Natural killer cell (primary cell): Measurements from ENCODE around the gene GJA1. TPM values are rescaled to one million over a fixed set of nuclear protein-coding genes. Genes with fewer than 3 reads are reported as not detected.
"Not testable (repeated sequence)": the region's sequence is repeated elsewhere in the genome, so short reads cannot be mapped to it uniquely, and the experiment has no call there.

ENCODE experiments used
- ATAC-seq, 3 donors: fragments of 150-1000 bp in 2 of 3; fragments of 200-7000 bp in 1 of 3; cut with Tn5 transposase; 1 replicate in 1 of 3; 2 replicates in 2 of 3; pipeline ENCODE4 v1.10.0; 2021; ENCODE audit warnings: mild to moderate bottlenecking in 2 of 3, moderate library complexity in 2 of 3
- DNase-seq, 2 donors: peaks; one replicate each; pipeline versions ENCODE4 v3.0.0 to v3.0.0-alpha.2; 2013 to 2021; ENCODE audit warnings: mixed read lengths in 1 of 2
- H3K27ac ChIP-seq: one replicate; pipeline ENCODE4 v1.5.1; 2013; ENCODE audit warnings: mild to moderate bottlenecking, low read length
- H3K27me3 ChIP-seq: one replicate; pipeline ENCODE4 v1.6.1; 2013; ENCODE audit warnings: low read length; ENCODE audit not compliant: control insufficient read depth, insufficient read depth
- H3K36me3 ChIP-seq: one replicate; pipeline ENCODE4 v1.6.1; 2013; ENCODE audit warnings: low read length; ENCODE audit not compliant: control insufficient read depth, insufficient read depth
- H3K4me1 ChIP-seq: one replicate; pipeline ENCODE4 v1.6.1; 2013; ENCODE audit warnings: low read length; ENCODE audit not compliant: control insufficient read depth, insufficient read depth
- H3K4me3 ChIP-seq: one replicate; pipeline ENCODE4 v1.5.1; 2013; ENCODE audit warnings: low read length
- H3K9me3 ChIP-seq: one replicate; pipeline ENCODE4 v1.6.1; 2013; ENCODE audit warnings: low read length; ENCODE audit not compliant: control insufficient read depth, insufficient read depth
- H3K27ac Mint-ChIP-seq, 2 donors: one replicate each; pipeline ENCODE4 v1.8.0; 2022; ENCODE audit warnings: mild to moderate bottlenecking in 2 of 2, mixed read lengths in 2 of 2, moderate library complexity in 1 of 2
- H3K27me3 Mint-ChIP-seq, 2 donors: one replicate each; pipeline ENCODE4 v1.8.0; 2022; ENCODE audit warnings: low read depth in 2 of 2, mixed read lengths in 2 of 2
- H3K36me3 Mint-ChIP-seq: one replicate; pipeline ENCODE4 v1.8.0; 2022; ENCODE audit warnings: mixed read lengths
- H3K4me1 Mint-ChIP-seq, 2 donors: one replicate each; pipeline ENCODE4 v1.8.0; 2022; ENCODE audit warnings: mixed read lengths in 2 of 2
- H3K4me3 Mint-ChIP-seq: one replicate; pipeline ENCODE4 v1.8.0; 2022; ENCODE audit warnings: mild to moderate bottlenecking, moderate library complexity, mixed read lengths
- H3K9me3 Mint-ChIP-seq, 2 donors: one replicate each; pipeline ENCODE4 v1.8.0; 2022; ENCODE audit warnings: mixed read lengths in 2 of 2
- CTCF ChIP-seq: fragments of 200-600 bp; IDR thresholded peaks from one replicate; pipeline ENCODE4 v1.8.0; 2022; ENCODE audit warnings: antibody characterized with exemption
- WGBS: methylation state at CpG from one replicate; pipeline ENCODE4 v1.1.7; 2013; ENCODE audit warnings: missing lambda C conversion rate; ENCODE audit not compliant: insufficient coverage; 5-methylcytosine and 5-hydroxymethylcytosine counted together
- intact Hi-C: fragments of 100-400 bp; cut with micrococcal nuclease; formaldehyde crosslinking; loops from one replicate; pipeline ENCODE4 v1.14.2; 2022
- total RNA-seq, 4 donors: library from RNA; stranded (reverse); fragments of 120-200 nt in 1 of 4; gene quantifications; one replicate each; pipeline versions ENCODE4 v1.2.3 to v1.2.4, GENCODE V29; 2013 to 2022

GJA1 gene
- total RNA-seq, 3 donors from 2014 or later (not counting 1 experiment from before 2014, with no cell fraction given), result not detected

- Histone ChIP-seq H3K4me3 (no peak overlapping the region), H3K27me3 (no peaks in the 10 kb centered on the region), H3K36me3 (no peaks in the 10 kb centered on the region), H3K9me3 (no peaks in the 10 kb centered on the region), H3K27ac (no peak overlapping the region), H3K4me1 (no peaks in the 10 kb centered on the region)
- Mint-ChIP-seq H3K4me3 (no peak overlapping the region), H3K36me3 (no peaks in the 10 kb centered on the region), H3K27ac (no peak overlapping the region), H3K4me1 (no peaks in the 10 kb centered on the region), H3K9me3 (no peaks in the 10 kb centered on the region), H3K27me3 (peaks cover 5 to 12% of the 10 kb centered on the region in 2 donors)
- ATAC-seq (no peak), DNase-seq (no peak)
- intact Hi-C loops, result no loop called here
- WGBS, result 74% methylated on average over 3 of the region's 3 CpGs
- TF ChIP-seq CTCF, result no peak
Measured at GRCh38 chr6:121443971-121444541, 8.6 kb downstream of the GJA1 start.

- H3K36me3 Mint-ChIP-seq, H3K4me3 Mint-ChIP-seq, DNase-seq, H3K9me3 Mint-ChIP-seq, H3K27ac Mint-ChIP-seq, H3K27me3 Mint-ChIP-seq, H3K36me3 ChIP-seq, H3K4me1 ChIP-seq, H3K4me3 ChIP-seq, H3K27ac ChIP-seq, H3K27me3 ChIP-seq, H3K9me3 ChIP-seq, intact Hi-C loops, ATAC-seq, H3K4me1 Mint-ChIP-seq: not testable (repeated sequence)
- WGBS, result 90% methylated on average over 7 of the region's 7 CpGs
Measured at GRCh38 chr6:121446705-121447104, 11.3 kb downstream of the GJA1 start.

GRCh38 chr6:121447746-121448145 is 12.3 kb downstream of the GJA1 start:
- H3K9me3 Mint-ChIP-seq, H3K27ac Mint-ChIP-seq, H3K27me3 Mint-ChIP-seq, H3K4me1 Mint-ChIP-seq, H3K9me3 ChIP-seq, H3K4me3 Mint-ChIP-seq, H3K36me3 ChIP-seq, H3K4me1 ChIP-seq, H3K36me3 Mint-ChIP-seq, H3K27me3 ChIP-seq, ATAC-seq, intact Hi-C loops, H3K4me3 ChIP-seq, DNase-seq, H3K27ac ChIP-seq: not testable (repeated sequence)
- WGBS, result 87% methylated on average over 6 of the region's 7 CpGs

- H3K27me3 ChIP-seq, intact Hi-C loops, H3K4me1 ChIP-seq, H3K4me3 Mint-ChIP-seq, H3K36me3 ChIP-seq, ATAC-seq, H3K4me1 Mint-ChIP-seq, DNase-seq, H3K27ac ChIP-seq, H3K36me3 Mint-ChIP-seq, H3K9me3 Mint-ChIP-seq, H3K9me3 ChIP-seq, H3K4me3 ChIP-seq, H3K27ac Mint-ChIP-seq, H3K27me3 Mint-ChIP-seq: not testable (repeated sequence)
- 100% methylated on average over 1 of the region's 2 CpGs for WGBS
Measured at GRCh38 chr6:121448528-121448927, 13.1 kb downstream of the GJA1 start.

- H3K4me1 Mint-ChIP-seq, result no peaks in the 10 kb centered on the region
- WGBS, result 80% methylated on average over 1 of the region's 1 CpG
- no peak for ATAC-seq
Measured at GRCh38 chr6:121449331-121449730, 13.9 kb downstream of the GJA1 start.

More at GRCh38 chr6:121449331-121449730, 13.9 kb downstream of the GJA1 start:
- Histone ChIP-seq H3K4me3 (no peak overlapping the region), H3K27ac (no peak overlapping the region), H3K36me3 (no peaks in the 10 kb centered on the region), H3K27me3 (no peaks in the 10 kb centered on the region), H3K4me1 (no peaks in the 10 kb centered on the region), H3K9me3 (no peaks in the 10 kb centered on the region)
- Mint-ChIP-seq H3K36me3 (no peaks in the 10 kb centered on the region), H3K27me3 (no peaks in the 10 kb centered on the region), H3K4me3 (no peak overlapping the region), H3K27ac (no peak overlapping the region), H3K9me3 (peaks cover 0 to 2% of the 10 kb centered on the region in 2 donors)
- intact Hi-C loops, result no loop called here
- no peak for TF ChIP-seq CTCF
- DNase-seq, result no peak
